Activated T-helper 1 cell treated with anti-CD3 and anti-CD28 coated beads, Interleukin-12 subunit alpha, Interleukin-12 subunit beta, Interleukin-2, Interleukin-4 antibody, amounts not matched to agents 30 ng/mL and 10 ng/mL and 1 ng/mL, durations not matched to agents 14 hours and 24 hours and 36 hours (primary cell): Measurements from ENCODE around the gene HMGXB3. TPM values are rescaled to one million over a fixed set of nuclear protein-coding genes. Genes with fewer than 3 reads are reported as not detected.

Source experiments
- DNase-seq: peaks from one replicate; pipeline ENCODE4 v3.0.0; 2021; ENCODE audit warnings: low spot score
- H3K27ac Mint-ChIP-seq: one replicate; pipeline ENCODE4 v1.8.0; 2021; ENCODE audit warnings: mild to moderate bottlenecking, mixed read lengths
- H3K27me3 Mint-ChIP-seq: one replicate; pipeline ENCODE4 v1.8.0; 2022; ENCODE audit warnings: mild to moderate bottlenecking, moderate library complexity, mixed read lengths; ENCODE audit not compliant: insufficient read depth
- H3K36me3 Mint-ChIP-seq: one replicate; pipeline ENCODE4 v1.8.0; 2021; ENCODE audit warnings: low read depth, mixed read lengths
- H3K4me1 Mint-ChIP-seq: one replicate; pipeline ENCODE4 v1.8.0; 2021; ENCODE audit warnings: low read depth, mixed read lengths
- H3K4me3 Mint-ChIP-seq: one replicate; pipeline ENCODE4 v1.8.0; 2021; ENCODE audit warnings: mild to moderate bottlenecking, moderate library complexity, mixed read lengths
- H3K9me3 Mint-ChIP-seq: one replicate; pipeline ENCODE4 v1.8.0; 2021; ENCODE audit warnings: mixed read lengths
- intact Hi-C: fragments of 100-400 bp; cut with micrococcal nuclease; formaldehyde crosslinking; loops from one replicate; pipeline ENCODE4 v1.15.1; 2024
- total RNA-seq: library from RNA; stranded (reverse); gene quantifications from 2 replicates; pipeline ENCODE4 v1.2.3, GENCODE V29; 2022

The HMGXB3 gene
- total RNA-seq, 1 donor from 2014 or later, result 49.1 TPM

DNA sequence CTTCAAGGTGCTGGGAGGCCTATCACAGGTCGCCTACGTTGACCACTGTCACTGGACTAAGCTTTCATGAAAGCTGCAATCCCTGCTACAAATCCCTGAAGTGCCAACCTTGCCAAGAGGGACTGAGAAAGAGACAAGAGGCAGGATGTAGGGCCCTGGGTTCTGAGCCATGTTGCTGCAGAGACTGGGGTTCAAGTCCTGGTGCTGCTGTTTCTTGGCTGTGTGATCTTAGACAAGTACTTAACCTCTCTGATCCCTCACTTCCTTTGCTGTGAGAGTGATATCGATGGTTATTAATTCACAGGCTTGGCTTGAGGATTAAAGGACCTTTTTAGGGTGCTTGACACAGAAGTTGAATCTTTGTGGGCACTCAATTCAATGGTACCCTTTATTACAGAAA, 70.3 kb downstream of the HMGXB3 start:
- no peak overlapping the region for H3K27ac Mint-ChIP-seq

DNA sequence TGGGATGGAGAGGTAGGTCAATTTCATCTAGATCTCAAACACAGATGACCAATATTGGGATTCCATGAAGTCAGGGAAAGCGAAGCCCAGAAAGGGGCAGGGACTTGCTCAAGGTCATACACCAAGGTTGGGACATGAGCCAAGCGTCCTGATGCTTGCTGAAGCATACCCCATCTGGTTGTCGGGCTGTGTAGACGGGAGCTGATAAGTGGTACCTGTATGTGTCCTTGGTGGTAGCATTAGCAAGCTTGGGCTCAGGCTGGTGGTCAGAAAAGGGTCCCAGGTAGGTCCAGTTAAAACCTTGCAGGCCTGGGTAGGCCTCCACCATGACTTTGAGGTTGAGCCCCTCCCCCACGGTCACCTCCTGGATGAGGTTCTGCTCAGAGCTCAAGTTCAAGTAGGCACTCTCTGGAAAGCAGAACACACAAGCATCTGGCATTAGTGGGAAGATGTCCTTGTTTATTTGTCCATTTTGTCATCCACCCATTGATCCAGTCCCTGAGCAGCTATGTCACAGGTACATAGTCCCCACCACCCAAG, 72.6 kb downstream of the HMGXB3 start:
- H3K4me3 Mint-ChIP-seq, result no peak overlapping the region
- intact Hi-C loops, result no loop called here
- H3K36me3 Mint-ChIP-seq, result no peaks in the 10 kb centered on the region
- H3K4me1 Mint-ChIP-seq, result no peaks in the 10 kb centered on the region
- H3K9me3 Mint-ChIP-seq, result no peaks in the 10 kb centered on the region
- no peak for DNase-seq
- peaks cover 3% of the 10 kb centered on the region for H3K27me3 Mint-ChIP-seq
- H3K27ac Mint-ChIP-seq, result no peak overlapping the region

More for the DNA sequence above, 70.3 kb downstream of the HMGXB3 start:
- DNase-seq, result no peak
- no peak overlapping the region for H3K4me3 Mint-ChIP-seq
- H3K4me1 Mint-ChIP-seq, result peaks cover 15% of the 10 kb centered on the region
- intact Hi-C loops, result no loop called here
- H3K9me3 Mint-ChIP-seq, result no peaks in the 10 kb centered on the region
- H3K27me3 Mint-ChIP-seq, result peaks cover 3% of the 10 kb centered on the region
- H3K36me3 Mint-ChIP-seq, result no peaks in the 10 kb centered on the region

DNA sequence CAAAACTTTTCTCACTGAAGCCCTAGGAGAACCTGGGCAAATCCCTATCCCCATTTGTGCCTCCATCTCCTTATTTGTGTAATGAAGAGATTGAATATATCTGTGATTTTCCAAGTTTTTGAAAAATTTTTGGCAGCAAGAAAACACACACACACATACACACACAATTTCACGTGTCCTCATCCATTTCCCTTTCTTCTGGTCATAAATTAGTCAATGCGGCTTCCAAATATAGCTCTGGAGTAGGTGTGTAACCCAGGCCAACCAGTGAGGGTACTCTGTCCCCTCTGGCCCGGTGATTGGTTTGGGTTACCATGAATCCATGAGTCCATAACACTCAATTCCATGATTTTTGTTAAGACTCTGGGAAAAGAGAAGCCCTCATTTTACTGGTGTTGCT, 73.1 kb downstream of the HMGXB3 start:
- no peak overlapping the region for H3K4me3 Mint-ChIP-seq
- intact Hi-C loops, result no loop called here
- DNase-seq, result no peak
- H3K27me3 Mint-ChIP-seq, result peaks cover 6% of the 10 kb centered on the region
- H3K4me1 Mint-ChIP-seq, result no peaks in the 10 kb centered on the region
- H3K27ac Mint-ChIP-seq, result no peak overlapping the region
- H3K36me3 Mint-ChIP-seq, result no peaks in the 10 kb centered on the region
- H3K9me3 Mint-ChIP-seq, result no peaks in the 10 kb centered on the region

DNA sequence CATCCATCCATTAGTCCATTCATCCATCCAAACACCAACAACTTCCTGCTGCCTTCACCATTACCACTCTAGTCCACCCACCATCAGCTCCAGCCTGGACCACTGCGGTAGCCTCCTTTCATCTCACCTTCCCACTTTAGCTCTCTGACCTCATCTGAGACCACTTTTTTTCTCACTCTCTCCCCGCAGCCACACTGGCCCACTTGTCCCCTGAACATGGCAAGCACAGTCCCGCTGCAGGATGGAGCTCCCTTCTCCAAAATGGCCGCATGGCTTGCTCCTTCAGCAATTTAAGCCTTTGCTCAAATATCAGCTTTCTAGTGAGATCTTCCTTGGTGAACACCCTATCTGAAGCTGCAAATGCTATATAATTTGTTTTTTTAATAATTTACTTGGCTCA, 74.7 kb downstream of the HMGXB3 start:
- Mint-ChIP-seq H3K4me1 (no peaks in the 10 kb centered on the region), H3K4me3 (no peak overlapping the region), H3K9me3 (no peaks in the 10 kb centered on the region), H3K27me3 (peaks cover 6% of the 10 kb centered on the region), H3K27ac (no peak overlapping the region), H3K36me3 (no peaks in the 10 kb centered on the region)
- no peak for DNase-seq
- intact Hi-C loops, result no loop called here

DNA sequence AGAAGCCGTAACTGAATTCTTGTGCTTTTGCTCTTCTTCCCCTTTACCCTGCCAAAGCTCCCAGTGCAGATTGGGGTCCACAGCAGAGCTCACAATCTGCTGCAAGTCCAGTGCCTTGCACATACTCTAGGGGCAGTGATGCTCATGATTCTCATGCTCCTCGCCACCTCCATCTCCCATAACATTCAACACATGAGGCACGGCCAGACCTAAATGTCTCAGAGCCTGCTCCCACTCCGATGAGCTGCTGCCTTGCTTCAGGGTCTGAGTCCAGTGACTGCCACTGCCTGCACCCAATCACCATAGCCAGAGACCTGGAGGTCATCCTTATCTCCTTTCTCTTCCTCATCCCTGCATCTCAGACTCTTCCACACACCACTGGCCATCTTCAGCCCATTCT, 75.3 kb downstream of the HMGXB3 start:
- Mint-ChIP-seq H3K36me3 (no peaks in the 10 kb centered on the region), H3K27me3 (peaks cover 6% of the 10 kb centered on the region), H3K27ac (no peak overlapping the region), H3K4me3 (no peak overlapping the region), H3K4me1 (no peaks in the 10 kb centered on the region), H3K9me3 (no peaks in the 10 kb centered on the region)
- intact Hi-C loops, result no loop called here
- no peak for DNase-seq

DNA sequence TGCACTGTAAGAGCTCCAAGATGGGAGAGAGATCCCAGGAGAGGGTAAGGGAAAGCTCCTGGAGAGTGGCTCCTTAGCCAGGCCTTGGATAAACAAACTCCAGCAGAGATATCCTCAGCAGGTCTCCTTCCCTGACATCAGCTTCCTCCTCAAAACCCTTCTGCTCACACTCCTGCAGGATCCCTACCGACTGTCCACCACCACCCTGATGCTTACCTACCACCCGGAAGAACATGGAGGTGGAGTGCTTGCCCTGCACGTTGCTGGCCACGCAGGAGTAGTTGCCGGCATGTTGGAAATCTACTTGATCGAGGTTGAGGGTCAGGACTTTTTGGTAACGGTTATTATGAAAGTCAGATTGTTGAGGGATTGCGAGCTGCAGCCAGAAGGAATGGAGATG, 76.5 kb downstream of the HMGXB3 start:
- H3K27ac Mint-ChIP-seq, result no peak overlapping the region
- H3K27me3 Mint-ChIP-seq, result peaks cover 6% of the 10 kb centered on the region
- DNase-seq, result no peak
- H3K4me1 Mint-ChIP-seq, result peaks cover 1% of the 10 kb centered on the region
- no peaks in the 10 kb centered on the region for H3K36me3 Mint-ChIP-seq
- no peak overlapping the region for H3K4me3 Mint-ChIP-seq
- intact Hi-C loops, result no loop called here
- no peaks in the 10 kb centered on the region for H3K9me3 Mint-ChIP-seq

DNA sequence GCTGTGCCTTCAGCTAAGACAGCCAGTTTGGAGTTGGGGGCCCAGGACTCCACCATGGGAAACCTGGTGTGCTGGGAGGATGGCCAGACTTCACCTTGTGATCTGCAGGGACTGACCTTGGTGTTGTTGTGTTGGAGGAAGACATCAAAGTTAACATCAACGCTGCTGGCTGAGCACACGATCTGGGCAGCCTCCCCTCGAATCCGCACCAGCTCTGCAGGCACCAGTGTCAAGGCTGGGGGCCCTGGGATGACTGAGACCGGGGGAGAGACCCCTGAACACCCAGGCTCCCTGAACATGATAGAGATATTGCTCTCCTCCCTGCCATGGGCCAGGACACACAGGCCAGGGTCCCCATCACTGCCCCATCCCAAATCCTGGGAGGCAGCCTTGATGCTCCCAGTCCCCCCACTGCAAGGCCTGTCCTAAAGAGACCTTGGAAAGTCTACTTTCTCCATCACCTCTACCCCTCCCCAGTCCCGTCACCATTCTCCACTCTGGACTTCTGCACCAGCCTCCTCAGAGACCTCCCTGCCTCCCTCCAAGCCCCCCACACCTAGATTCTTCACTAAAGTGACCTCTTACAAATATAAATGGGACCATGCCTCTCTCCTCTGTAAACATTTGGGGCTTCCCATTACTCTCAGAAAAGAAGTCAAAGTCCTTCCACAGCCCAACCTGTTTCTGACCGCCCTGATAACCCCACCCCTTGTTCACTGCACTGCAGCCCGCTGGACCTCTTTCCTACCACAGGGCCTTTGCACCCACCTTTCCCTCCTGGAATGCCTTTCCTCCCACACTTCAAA, 77.7 kb downstream of the HMGXB3 start:
- DNase-seq, result no peak
- H3K4me3 Mint-ChIP-seq, result no peak overlapping the region
- H3K36me3 Mint-ChIP-seq, result no peaks in the 10 kb centered on the region

DNA sequence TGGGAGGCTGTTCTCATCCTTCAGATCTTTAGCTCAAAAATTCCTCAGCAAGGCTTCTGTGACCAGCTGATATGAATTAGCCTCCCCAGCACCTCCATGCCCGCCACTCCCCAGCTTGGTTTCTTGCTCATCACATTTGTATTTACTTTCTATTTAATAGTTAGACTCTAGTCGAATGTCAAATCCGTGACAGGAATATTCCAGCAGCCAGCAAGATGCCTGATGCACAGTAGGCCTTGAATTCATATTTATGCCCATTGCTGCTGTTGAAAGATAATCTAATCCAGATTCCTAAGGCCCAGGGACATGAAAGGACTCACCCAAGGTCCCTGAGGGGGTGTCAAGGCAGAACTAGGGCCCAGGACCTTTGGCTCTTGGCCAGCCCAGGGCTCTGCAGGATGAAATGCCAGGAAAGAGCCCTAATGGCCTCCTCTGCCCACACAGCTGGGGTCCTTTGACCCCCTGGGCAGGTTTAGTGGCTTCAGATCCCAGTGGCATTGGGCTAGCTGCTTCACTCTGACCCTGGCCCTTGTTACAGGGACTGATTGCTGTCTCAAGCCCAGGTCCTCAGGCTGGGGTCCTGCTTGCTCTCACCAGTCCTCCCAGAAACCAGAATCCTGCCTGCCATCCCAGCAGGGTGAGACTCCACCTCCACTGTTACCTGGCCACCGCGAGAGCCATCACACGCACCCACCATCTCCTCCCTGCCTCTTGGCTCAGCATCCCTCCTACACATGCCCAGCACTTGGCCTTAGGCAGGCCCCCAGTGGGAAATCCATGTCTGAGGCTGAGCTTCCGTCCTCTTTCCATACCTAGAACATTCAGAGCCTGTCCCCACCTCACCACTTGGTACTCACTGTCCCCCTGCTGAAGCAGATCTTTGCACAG, 78.5 kb downstream of the HMGXB3 start:
- Mint-ChIP-seq H3K36me3 (no peaks in the 10 kb centered on the region), H3K4me3 (no peak overlapping the region), H3K27me3 (peaks cover 17% of the 10 kb centered on the region), H3K27ac (no peak overlapping the region), H3K4me1 (peaks cover 5% of the 10 kb centered on the region), H3K9me3 (no peaks in the 10 kb centered on the region)
- intact Hi-C loops, result no loop called here
- DNase-seq, result no peak

More for the DNA sequence above, 77.7 kb downstream of the HMGXB3 start:
- intact Hi-C loops, result no loop called here
- no peaks in the 10 kb centered on the region for H3K9me3 Mint-ChIP-seq
- no peak overlapping the region for H3K27ac Mint-ChIP-seq
- H3K27me3 Mint-ChIP-seq, result peaks cover 12% of the 10 kb centered on the region
- H3K4me1 Mint-ChIP-seq, result peaks cover 5% of the 10 kb centered on the region

DNA sequence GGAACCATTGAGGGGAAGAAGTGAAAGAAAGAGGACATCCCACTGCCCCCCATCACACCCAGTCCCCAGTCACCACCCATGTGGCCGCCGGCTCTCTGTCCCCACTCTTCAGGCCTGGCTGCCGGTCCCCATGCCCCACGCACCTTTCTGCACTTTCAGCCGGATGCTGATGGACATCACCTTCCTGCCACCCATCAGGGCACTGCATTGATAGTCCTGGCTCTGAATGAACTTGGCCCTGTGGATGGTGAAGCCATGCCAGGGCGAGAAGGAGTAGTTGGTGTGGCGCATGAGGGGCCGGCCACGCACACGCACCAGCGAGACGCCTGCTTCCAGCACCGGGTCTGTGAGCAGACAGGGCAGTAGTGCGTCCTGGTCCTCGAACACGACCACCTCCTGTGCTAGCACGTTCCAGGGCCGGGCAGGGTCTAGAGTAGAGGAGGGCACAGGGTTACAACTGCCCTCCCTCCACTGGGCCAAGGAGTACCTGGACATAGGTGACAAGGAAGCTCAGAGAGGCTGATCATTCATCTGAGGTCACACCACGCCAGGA, 79.4 kb downstream of the HMGXB3 start:
- H3K4me1 Mint-ChIP-seq, result peaks cover 5% of the 10 kb centered on the region
- no peak overlapping the region for H3K27ac Mint-ChIP-seq
- H3K27me3 Mint-ChIP-seq, result peaks cover 17% of the 10 kb centered on the region
- intact Hi-C loops, result no loop called here
- H3K36me3 Mint-ChIP-seq, result no peaks in the 10 kb centered on the region
- no peak for DNase-seq
- no peaks in the 10 kb centered on the region for H3K9me3 Mint-ChIP-seq
- H3K4me3 Mint-ChIP-seq, result no peak overlapping the region

DNA sequence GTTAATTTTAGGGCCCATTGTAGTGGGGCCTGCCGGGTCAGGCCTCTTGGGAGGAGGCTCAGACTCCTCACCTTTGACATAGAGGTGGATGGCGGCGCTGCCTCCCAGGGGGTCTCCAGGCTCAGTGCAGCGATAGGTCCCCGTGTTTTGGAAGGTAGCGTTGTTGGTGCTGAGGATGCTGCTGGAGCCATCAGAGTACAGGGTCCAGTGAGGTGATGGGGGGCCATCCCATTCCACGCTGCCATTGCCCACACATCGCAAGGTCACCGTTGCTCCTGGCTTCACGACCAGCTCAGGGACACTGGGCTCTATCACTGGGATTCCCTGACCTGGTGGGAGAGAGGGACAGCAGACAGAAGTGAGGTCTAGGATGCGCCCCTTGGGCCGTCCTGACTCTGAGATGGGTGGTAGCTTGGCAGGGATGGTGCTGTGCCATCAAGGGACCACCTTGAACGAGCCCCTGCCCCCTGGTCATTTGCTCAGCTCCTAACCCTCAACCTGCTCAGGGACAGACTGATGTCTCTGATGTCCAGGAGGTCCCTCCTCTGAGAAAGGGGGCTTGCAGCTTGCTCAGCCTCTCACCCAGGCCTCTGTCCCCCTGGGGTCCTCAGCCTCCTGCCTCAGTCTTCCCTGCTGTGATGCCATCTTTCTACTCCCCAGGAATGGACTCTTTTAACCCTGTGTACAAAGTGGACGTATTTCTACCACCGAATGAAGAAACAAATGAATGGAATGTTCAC, 80.3 kb downstream of the HMGXB3 start:
- Mint-ChIP-seq H3K27ac (no peak overlapping the region), H3K4me1 (peaks cover 5% of the 10 kb centered on the region), H3K4me3 (no peak overlapping the region), H3K27me3 (peaks cover 17% of the 10 kb centered on the region), H3K9me3 (no peaks in the 10 kb centered on the region), H3K36me3 (no peaks in the 10 kb centered on the region)
- intact Hi-C loops, result no loop called here
- DNase-seq, result no peak

DNA sequence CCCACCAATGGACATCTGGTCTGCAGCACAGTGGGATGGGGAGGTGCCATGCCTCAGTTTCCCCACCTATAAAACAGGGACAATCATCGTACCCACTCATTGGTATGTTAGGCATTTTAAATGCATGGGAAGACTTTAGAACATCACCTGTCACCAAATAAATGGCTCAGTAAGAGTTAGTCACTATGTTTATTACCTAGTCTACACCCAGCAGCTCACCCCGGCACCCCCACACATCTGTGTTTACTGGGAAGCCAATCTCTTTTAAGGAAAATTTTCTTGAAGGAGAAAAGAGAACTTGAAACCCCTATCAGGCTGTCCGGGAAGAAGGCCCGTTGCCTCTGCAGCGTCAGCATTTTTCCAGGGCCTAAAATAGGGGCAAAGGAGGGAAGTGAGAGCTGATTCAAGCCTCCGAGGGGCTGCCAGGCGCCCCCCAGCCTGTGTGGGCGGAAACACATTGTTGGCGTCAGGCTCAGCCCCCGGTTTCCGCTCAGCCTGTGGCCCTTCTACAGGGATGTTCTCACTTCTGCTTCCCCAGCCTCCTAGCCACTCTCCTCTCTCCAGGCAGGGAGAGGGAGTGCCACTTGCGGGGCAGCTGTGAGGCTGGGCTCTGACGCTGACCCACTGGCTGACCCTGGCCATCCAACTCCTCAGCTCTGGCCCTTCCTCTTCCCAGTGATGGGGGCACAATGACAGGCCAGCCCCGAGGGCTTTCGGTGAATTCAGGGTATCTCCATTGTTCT, 81.2 kb downstream of the HMGXB3 start:
- Mint-ChIP-seq H3K27me3 (peaks cover 17% of the 10 kb centered on the region), H3K4me3 (no peak overlapping the region), H3K4me1 (peaks cover 5% of the 10 kb centered on the region), H3K36me3 (no peaks in the 10 kb centered on the region), H3K9me3 (no peaks in the 10 kb centered on the region), H3K27ac (no peak overlapping the region)
- no peak for DNase-seq
- intact Hi-C loops, result no loop called here

DNA sequence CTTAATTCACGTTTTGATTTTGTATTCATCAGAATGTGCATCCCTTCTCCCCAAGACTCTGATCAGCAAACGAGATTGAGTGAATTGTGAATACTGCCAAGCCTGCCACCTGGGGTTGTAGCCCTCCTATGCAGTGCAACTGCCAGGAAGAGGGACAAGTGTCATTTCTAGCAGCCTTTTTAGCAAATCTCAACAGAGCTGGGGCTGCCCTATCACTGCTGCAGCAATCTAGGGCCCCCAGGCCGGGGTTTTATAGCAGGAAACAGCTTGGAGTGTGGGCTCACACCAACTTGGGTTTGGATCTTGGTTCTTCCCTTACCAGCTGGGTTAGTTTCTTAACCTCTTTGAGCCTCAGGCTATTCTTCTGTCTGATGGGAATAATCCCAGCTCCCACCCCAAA, 81.8 kb downstream of the HMGXB3 start:
- H3K9me3 Mint-ChIP-seq, result no peaks in the 10 kb centered on the region
- no peaks in the 10 kb centered on the region for H3K36me3 Mint-ChIP-seq
- intact Hi-C loops, result no loop called here
- H3K4me3 Mint-ChIP-seq, result no peak overlapping the region
- peaks cover 5% of the 10 kb centered on the region for H3K4me1 Mint-ChIP-seq
- H3K27ac Mint-ChIP-seq, result no peak overlapping the region
- H3K27me3 Mint-ChIP-seq, result peaks cover 15% of the 10 kb centered on the region
- DNase-seq, result no peak
